ENCODE results near the gene ABCA4.

GRCh38 chr1:94026619-94027380 is 94.1 kb downstream of the ABCA4 start:
- TF ChIP-seq CTCF (IDR thresholded peaks at IDR 0.05) (no peak), POLR2A (IDR thresholded peaks at IDR 0.05) (no peak)

All from Peyer's patch (tissue), 4 donors.